Loucy (cell line): ENCODE data around the gene VCL.

ENCODE experiments used
- H2AFZ ChIP-seq: fragments of 200-600 bp; sonication (generic); 2 replicates; pipeline ENCODE4 v1.6.0; 2016; ENCODE audit warnings: antibody characterized with exemption, mild to moderate bottlenecking, low read length, moderate library complexity
- H3F3A ChIP-seq: fragments of 200-600 bp; 2 replicates; pipeline ENCODE4 v1.6.0; 2016; ENCODE audit warnings: antibody characterized with exemption, low read depth, mild to moderate bottlenecking
- H3K27me3 ChIP-seq: fragments of 200-600 bp; sonication (generic); 2 replicates; pipeline ENCODE4 v1.6.1; 2014; ENCODE audit warnings: low read length, mild to moderate bottlenecking; ENCODE audit not compliant: insufficient read depth, poor library complexity, severe bottlenecking
- H3K36me3 ChIP-seq: fragments of 200-600 bp; sonication (generic); 2 replicates; pipeline ENCODE4 v1.6.1; 2016; ENCODE audit warnings: low read length; ENCODE audit not compliant: insufficient read depth
- H3K4me1 ChIP-seq: fragments of 200-600 bp; sonication (generic); 2 replicates; pipeline ENCODE4 v1.5.1; 2014; ENCODE audit warnings: low read length, mild to moderate bottlenecking; ENCODE audit not compliant: insufficient read depth, poor library complexity, severe bottlenecking
- H3K4me2 ChIP-seq: fragments of 200-600 bp; sonication (generic); 2 replicates; pipeline ENCODE4 v1.6.0; 2014; ENCODE audit warnings: antibody characterized with exemption, low read length, low read depth, mild to moderate bottlenecking; ENCODE audit not compliant: poor library complexity, severe bottlenecking
- H3K4me3 ChIP-seq: fragments of 200-600 bp; sonication (generic); 2 replicates; pipeline ENCODE4 v1.5.1; 2014; ENCODE audit warnings: low read length, mild to moderate bottlenecking, mixed read lengths; ENCODE audit not compliant: poor library complexity, severe bottlenecking
- H3K79me2 ChIP-seq: fragments of 200-600 bp; sonication (generic); 2 replicates; pipeline ENCODE4 v1.6.1; 2014; ENCODE audit warnings: low read length; ENCODE audit not compliant: insufficient read depth
- H3K9ac ChIP-seq: fragments of 200-600 bp; sonication (generic); 2 replicates; pipeline ENCODE4 v1.6.0; 2014; ENCODE audit warnings: mild to moderate bottlenecking, low read depth, low read length, moderate library complexity; ENCODE audit not compliant: poor library complexity, severe bottlenecking
- H3K9me2 ChIP-seq: fragments of 200-600 bp; sonication (generic); replicated peaks from 2 replicates; pipeline ENCODE4 v1.6.1; 2016; ENCODE audit warnings: low read depth, low read length, mixed read lengths
- H3K9me3 ChIP-seq: fragments of 200-600 bp; sonication (generic); 2 replicates; pipeline ENCODE4 v1.6.1; 2014; ENCODE audit warnings: mild to moderate bottlenecking, antibody characterized with exemption, low read length, low read depth; ENCODE audit not compliant: insufficient read depth
- H4K20me1 ChIP-seq: fragments of 200-600 bp; sonication (generic); 2 replicates; pipeline ENCODE4 v1.6.0; 2014; ENCODE audit warnings: antibody characterized with exemption, low read length, mild to moderate bottlenecking; ENCODE audit not compliant: insufficient read depth, poor library complexity, severe bottlenecking
- EZH2phosphoT487 ChIP-seq: fragments of 200-600 bp; IDR thresholded peaks from 2 replicates; pipeline ENCODE4 v1.6.1; 2018; ENCODE audit warnings: antibody characterized with exemption, mild to moderate bottlenecking, moderate library complexity, borderline replicate concordance
- TF ChIP-seq, protein P1 (sequence below): fragments of 200-600 bp; sonication (generic); conservative IDR thresholded peaks from 2 replicates; pipeline ENCODE4 v1.5.1; 2014; ENCODE audit warnings: mild to moderate bottlenecking, antibody characterized with exemption, low read length

The VCL gene

DNA sequence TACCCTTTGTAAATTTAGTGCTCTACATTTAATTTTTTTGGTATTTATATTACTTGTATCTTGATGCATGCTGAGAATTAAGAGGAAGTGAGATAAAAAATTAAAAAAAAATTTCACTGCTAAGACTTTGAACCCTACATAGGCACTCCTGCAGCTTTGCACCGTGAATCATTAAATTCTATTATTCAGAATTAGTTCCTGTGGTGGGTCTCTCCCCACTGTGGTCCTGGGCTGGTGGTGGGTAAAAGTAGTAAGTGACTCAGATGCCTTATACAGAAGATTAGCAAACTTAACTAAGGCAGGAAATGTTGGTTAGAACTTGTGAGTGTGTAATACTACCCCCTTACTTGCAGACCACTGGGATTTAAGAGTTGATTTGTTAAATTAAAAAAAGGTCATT, 80.1 kb downstream of the VCL start:
- H2AFZ ChIP-seq = no peak overlapping the region
- peaks cover 3% of the 10 kb centered on the region; the same call in 1 of the 2 replicates for H3F3A ChIP-seq
- H4K20me1 ChIP-seq = peaks cover 4% of the 10 kb centered on the region
- no peaks in the 10 kb centered on the region for H3K27me3 ChIP-seq
- H3K36me3 ChIP-seq = peaks cover 25% of the 10 kb centered on the region; the same call in 1 of the 2 replicates
- no peaks in the 10 kb centered on the region for H3K79me2 ChIP-seq
- H3K4me1 ChIP-seq = peaks cover 37% of the 10 kb centered on the region
- H3K4me3 ChIP-seq = no peak overlapping the region
- TF ChIP-seq EZH2phosphoT487 = no peak
- TF ChIP-seq, protein P1, sequence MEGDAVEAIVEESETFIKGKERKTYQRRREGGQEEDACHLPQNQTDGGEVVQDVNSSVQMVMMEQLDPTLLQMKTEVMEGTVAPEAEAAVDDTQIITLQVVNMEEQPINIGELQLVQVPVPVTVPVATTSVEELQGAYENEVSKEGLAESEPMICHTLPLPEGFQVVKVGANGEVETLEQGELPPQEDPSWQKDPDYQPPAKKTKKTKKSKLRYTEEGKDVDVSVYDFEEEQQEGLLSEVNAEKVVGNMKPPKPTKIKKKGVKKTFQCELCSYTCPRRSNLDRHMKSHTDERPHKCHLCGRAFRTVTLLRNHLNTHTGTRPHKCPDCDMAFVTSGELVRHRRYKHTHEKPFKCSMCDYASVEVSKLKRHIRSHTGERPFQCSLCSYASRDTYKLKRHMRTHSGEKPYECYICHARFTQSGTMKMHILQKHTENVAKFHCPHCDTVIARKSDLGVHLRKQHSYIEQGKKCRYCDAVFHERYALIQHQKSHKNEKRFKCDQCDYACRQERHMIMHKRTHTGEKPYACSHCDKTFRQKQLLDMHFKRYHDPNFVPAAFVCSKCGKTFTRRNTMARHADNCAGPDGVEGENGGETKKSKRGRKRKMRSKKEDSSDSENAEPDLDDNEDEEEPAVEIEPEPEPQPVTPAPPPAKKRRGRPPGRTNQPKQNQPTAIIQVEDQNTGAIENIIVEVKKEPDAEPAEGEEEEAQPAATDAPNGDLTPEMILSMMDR = no peak
- no peaks in the 10 kb centered on the region for H3K9me3 ChIP-seq
- no peaks in the 10 kb centered on the region for H3K9me2 ChIP-seq
- no peak overlapping the region for H3K9ac ChIP-seq
- peak overlapping the region; percentile 50 for H3K4me2 ChIP-seq

DNA sequence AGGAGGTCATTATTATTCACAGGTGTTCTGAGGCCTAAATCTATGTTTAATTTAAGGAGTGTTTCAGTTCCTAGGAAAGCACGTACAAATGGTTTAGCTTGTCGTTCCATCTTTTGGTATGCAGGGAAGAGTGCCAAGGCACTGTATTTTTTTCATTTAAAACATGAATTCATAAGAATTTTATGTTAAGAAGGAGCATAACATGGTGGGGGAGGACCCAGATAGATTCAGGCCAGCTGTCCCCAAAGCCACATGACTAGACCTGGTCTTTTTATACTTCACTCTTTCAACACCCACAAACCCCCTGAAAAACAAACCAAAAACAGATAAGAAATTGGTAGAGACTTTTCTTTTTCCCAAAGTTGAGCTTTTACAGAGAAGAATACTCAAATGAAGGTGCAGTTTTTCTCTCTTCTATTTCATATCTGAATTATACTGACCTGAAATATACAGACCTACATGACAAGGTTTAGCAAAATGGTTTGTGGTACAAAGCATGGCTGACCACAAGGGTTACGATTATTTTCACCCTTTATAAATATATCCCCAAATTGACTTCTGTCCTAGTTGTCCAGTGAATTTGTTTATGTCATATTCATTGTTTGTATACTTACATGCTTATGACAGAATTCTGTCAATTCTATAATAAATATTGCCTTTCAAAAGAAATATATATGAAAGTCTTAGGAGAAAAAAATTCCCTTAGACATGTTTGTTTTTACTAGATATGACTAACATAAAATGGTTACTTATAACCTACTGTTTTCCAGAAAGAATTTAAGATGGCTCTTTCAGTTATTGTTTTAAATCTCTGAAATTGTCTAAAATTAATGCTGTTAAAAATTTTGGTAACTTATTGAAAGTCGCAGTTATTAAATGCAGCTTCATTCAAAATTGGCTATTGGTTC, 81.4 kb downstream of the VCL start:
- H3K4me2 ChIP-seq = peak overlapping the region; percentile 50
- TF ChIP-seq, protein P1 = no peak
- no peak for TF ChIP-seq EZH2phosphoT487
- no peaks in the 10 kb centered on the region for H3K9me2 ChIP-seq
- H2AFZ ChIP-seq = no peak overlapping the region
- H3K36me3 ChIP-seq = peaks cover 18% of the 10 kb centered on the region; the same call in 1 of the 2 replicates
- H3K79me2 ChIP-seq = no peaks in the 10 kb centered on the region
- H3K4me1 ChIP-seq = peaks cover 37% of the 10 kb centered on the region
- H4K20me1 ChIP-seq = peaks cover 4% of the 10 kb centered on the region
- peak overlapping the region; percentile 0 for H3K9ac ChIP-seq
- H3K27me3 ChIP-seq = no peaks in the 10 kb centered on the region
- H3K9me3 ChIP-seq = no peaks in the 10 kb centered on the region
- H3F3A ChIP-seq = peaks cover 3% of the 10 kb centered on the region; the same call in 1 of the 2 replicates
- H3K4me3 ChIP-seq = no peak overlapping the region

DNA sequence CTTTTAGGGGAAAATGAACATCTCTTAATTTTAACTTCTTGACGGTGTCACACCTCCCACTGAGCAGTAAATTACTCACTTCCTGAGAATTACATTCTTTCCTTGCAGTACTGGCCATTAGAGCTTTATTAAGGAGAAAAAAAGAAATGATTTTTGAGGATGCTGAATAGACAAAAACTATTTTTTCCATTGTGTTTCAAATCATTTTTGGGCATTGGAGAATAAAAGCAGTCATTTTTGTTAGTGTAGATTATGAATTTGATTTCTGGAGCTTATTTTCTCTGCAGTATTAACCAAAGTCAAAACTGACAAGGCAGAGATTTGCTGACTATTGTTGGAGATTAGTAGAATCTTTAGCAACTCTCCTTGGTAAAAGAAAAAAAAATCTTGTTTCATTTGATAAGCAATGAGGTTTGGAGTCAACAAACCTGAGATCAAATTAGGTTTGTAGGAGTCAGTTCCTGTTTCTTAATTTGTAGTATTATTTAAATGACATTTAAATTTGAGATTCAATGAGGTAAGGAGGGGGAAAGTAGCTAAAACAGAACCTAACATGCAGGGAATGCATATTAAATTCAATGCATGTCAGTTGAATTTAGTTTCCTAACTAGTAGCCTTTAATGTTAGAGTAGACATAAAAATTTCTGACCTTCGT, 82.1 kb downstream of the VCL start:
- H3K9me3 ChIP-seq = no peaks in the 10 kb centered on the region
- H3K4me1 ChIP-seq = peaks cover 37% of the 10 kb centered on the region
- peaks cover 4% of the 10 kb centered on the region for H4K20me1 ChIP-seq
- no peaks in the 10 kb centered on the region for H3K27me3 ChIP-seq
- H2AFZ ChIP-seq = no peak overlapping the region
- peaks cover 3% of the 10 kb centered on the region; the same call in 1 of the 2 replicates for H3F3A ChIP-seq
- no peak for TF ChIP-seq EZH2phosphoT487
- TF ChIP-seq, protein P1 = no peak
- H3K4me2 ChIP-seq = peak overlapping the region; percentile 21
- H3K4me3 ChIP-seq = no peak overlapping the region
- no peaks in the 10 kb centered on the region for H3K79me2 ChIP-seq
- peaks cover 15% of the 10 kb centered on the region; the same call in 1 of the 2 replicates for H3K36me3 ChIP-seq
- no peaks in the 10 kb centered on the region for H3K9me2 ChIP-seq
- no peak overlapping the region for H3K9ac ChIP-seq
